Measurements from ENCODE around the gene IFNL1.
"Not testable (repeated sequence)": the region's sequence is repeated elsewhere in the genome, so short reads cannot be mapped to it uniquely, and the experiment has no call there.

Gene IFNL1

DNA sequence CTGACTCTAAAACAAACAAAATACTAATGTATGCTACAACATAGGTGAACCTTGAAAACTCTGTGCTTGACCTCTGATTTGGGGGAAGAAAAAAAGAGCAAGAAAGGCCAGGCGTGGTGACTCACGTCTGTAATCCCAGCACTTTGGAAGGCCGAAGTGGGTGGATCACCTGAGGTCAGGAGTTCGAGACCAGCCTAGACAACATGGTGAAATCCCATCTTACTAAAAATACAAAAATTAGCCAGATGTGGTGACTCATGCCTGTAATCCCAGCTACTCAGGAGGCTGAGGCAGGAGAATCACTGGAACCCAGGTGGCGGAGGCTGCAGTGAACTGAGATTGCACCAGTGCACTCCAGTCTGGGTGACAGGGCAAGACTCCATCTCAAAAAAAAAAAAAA lies 22.3 kb upstream of the IFNL1 start:
- peaks cover 10% of the 10 kb centered on the region; the same call in 1 of the 2 replicates for H3K27me3 ChIP-seq (ENCODE audit: insufficient read depth, low read length)
- not testable (repeated sequence) for H3K4me1 ChIP-seq (ENCODE audit: control insufficient read depth, insufficient read depth, low read length, unreplicated experiment); H3K4me3 ChIP-seq (ENCODE audit: low read depth, low read length); H3K36me3 ChIP-seq (ENCODE audit: insufficient read depth, low read length); H3K79me2 ChIP-seq (ENCODE audit: control insufficient read depth, insufficient read depth, low read length, unreplicated experiment); H3K27ac ChIP-seq (ENCODE audit: low read depth, low read length); H2AFZ ChIP-seq (ENCODE audit: low read length, unreplicated experiment)

DNA sequence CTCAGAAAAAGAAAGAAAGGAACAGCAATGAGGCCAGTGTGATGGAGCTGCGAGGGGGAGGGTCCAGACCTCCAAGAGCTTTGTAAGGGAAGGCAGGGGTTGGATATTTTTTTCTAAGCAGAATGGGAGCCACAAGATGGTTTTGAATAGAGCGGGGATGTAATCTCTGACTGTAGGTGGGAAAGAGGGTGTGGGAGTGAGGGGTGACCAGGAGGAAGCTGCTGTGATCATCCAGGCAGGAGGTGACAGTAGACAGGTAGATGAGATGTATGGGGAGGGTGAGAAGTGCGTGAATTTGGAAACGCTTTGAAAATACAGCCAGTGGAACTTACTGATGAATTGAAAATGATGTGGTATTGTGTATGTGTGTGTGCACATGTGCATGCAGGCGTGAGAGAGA lies 20.6 kb upstream of the IFNL1 start:
- Histone ChIP-seq H3K4me1 (ENCODE audit: control insufficient read depth, insufficient read depth, low read length, unreplicated experiment) (no peaks in the 10 kb centered on the region), H3K36me3 (ENCODE audit: insufficient read depth, low read length) (no peaks in the 10 kb centered on the region), H3K79me2 (ENCODE audit: control insufficient read depth, insufficient read depth, low read length, unreplicated experiment) (no peaks in the 10 kb centered on the region), H3K27me3 (ENCODE audit: insufficient read depth, low read length) (peaks cover 11% of the 10 kb centered on the region; the same call in 1 of the 2 replicates), H3K27ac (ENCODE audit: low read depth, low read length) (no peak overlapping the region), H3K4me3 (ENCODE audit: low read depth, low read length) (no peak overlapping the region), H2AFZ (ENCODE audit: low read length, unreplicated experiment) (no peak overlapping the region)

DNA sequence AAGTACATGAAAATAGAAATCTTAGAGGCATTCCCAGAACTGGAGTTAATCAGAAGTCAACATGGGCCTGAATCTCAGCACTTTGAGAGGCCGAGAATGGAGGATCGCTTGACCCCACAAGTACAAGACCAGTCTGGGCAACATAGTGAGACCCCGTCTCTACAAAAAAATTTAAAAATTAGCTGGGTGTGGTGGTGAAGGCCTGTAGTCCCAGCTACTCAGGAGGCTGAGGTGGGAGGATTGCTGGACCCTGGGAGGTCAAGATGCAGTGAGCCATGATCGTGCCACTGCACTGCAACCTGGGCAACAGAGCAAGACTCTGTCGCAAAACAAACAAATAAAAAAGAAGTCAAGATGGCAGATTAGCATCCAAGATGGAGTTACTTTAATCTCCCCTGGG lies 19.5 kb upstream of the IFNL1 start:
- no peaks in the 10 kb centered on the region for H3K79me2 ChIP-seq (ENCODE audit: control insufficient read depth, insufficient read depth, low read length, unreplicated experiment)
- H2AFZ ChIP-seq (ENCODE audit: low read length, unreplicated experiment), result no peak overlapping the region
- no peaks in the 10 kb centered on the region for H3K36me3 ChIP-seq (ENCODE audit: insufficient read depth, low read length)
- H3K27ac ChIP-seq (ENCODE audit: low read depth, low read length), result no peak overlapping the region
- H3K4me3 ChIP-seq (ENCODE audit: low read depth, low read length), result no peak overlapping the region
- H3K27me3 ChIP-seq (ENCODE audit: insufficient read depth, low read length), result peaks cover 3% of the 10 kb centered on the region; the same call in 1 of the 2 replicates
- no peaks in the 10 kb centered on the region for H3K4me1 ChIP-seq (ENCODE audit: control insufficient read depth, insufficient read depth, low read length, unreplicated experiment)

DNA sequence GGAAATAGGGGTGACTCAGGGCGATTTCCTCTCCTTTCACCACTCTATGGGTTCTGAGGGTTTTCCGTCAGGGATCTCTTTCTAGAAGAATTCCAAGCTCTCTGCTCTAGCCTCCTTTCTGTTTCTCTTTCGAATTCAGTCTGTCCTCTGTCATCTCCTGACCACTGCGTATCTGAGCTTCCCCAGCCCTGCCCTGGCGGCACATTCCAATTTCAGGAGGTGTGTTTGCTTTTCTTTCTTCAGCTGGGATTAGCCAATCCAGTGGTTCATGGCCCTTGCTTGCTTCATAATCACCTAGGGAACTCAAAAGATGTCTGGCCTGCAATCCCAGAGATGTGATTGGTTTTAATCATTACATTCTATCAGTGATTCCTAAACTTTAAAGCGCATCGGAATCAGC lies 18.6 kb upstream of the IFNL1 start:
- H3K4me3 ChIP-seq (ENCODE audit: low read depth, low read length), result no peak overlapping the region
- H2AFZ ChIP-seq (ENCODE audit: low read length, unreplicated experiment), result peak overlapping the region; percentile 10

DNA sequence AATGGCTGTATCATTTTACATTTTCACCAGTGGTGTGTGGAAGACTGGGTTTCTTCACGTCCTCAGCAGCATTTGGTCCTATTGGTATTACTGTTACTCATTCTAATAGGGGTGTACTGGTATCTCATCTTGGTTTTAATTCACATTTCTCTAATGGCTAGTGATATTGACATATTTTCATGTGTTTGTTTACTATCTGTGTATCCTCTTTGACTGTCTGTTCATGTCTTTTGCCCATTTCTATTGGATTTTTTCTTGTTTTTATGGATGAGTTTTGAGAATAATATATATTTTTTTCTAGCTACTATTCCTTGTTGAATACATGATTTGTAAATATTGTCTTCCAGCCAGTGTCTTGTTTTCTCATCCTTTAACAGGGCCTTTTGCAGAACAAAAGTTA lies 14.2 kb upstream of the IFNL1 start:
- Histone ChIP-seq H3K4me1 (ENCODE audit: control insufficient read depth, insufficient read depth, low read length, unreplicated experiment) (no peaks in the 10 kb centered on the region), H2AFZ (ENCODE audit: low read length, unreplicated experiment) (no peak overlapping the region), H3K79me2 (ENCODE audit: control insufficient read depth, insufficient read depth, low read length, unreplicated experiment) (no peaks in the 10 kb centered on the region), H3K27ac (ENCODE audit: low read depth, low read length) (no peak overlapping the region), H3K27me3 (ENCODE audit: insufficient read depth, low read length) (peaks cover 24% of the 10 kb centered on the region), H3K36me3 (ENCODE audit: insufficient read depth, low read length) (no peaks in the 10 kb centered on the region), H3K4me3 (ENCODE audit: low read depth, low read length) (no peak overlapping the region)

More for the DNA sequence above, 18.6 kb upstream of the IFNL1 start:
- H3K36me3 ChIP-seq (ENCODE audit: insufficient read depth, low read length), result no peaks in the 10 kb centered on the region
- no peak overlapping the region for H3K27ac ChIP-seq (ENCODE audit: low read depth, low read length)
- H3K4me1 ChIP-seq (ENCODE audit: control insufficient read depth, insufficient read depth, low read length, unreplicated experiment), result no peaks in the 10 kb centered on the region
- H3K79me2 ChIP-seq (ENCODE audit: control insufficient read depth, insufficient read depth, low read length, unreplicated experiment), result no peaks in the 10 kb centered on the region
- H3K27me3 ChIP-seq (ENCODE audit: insufficient read depth, low read length), result peaks cover 10% of the 10 kb centered on the region; the same call in 1 of the 2 replicates

DNA sequence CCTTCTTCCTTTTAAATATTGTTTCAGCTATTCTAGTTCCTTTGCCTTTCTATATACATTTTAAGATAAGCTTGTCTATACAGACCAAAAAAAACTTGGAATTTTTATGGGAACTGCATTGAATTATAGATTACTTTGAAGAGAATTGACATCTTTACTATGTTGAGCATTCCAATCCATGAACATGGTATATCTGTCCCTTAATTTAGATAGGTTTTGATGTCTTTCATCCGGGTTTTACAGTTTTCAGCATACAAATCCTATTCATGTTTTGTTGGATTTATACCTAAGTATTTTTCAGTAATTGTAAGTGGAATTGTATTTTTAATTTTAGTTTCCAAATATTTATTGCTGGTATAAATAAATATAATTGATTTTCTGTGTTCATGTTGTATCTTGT lies 12.2 kb upstream of the IFNL1 start:
- peaks cover 24% of the 10 kb centered on the region for H3K27me3 ChIP-seq (ENCODE audit: insufficient read depth, low read length)
- no peaks in the 10 kb centered on the region for H3K79me2 ChIP-seq (ENCODE audit: control insufficient read depth, insufficient read depth, low read length, unreplicated experiment)
- no peak overlapping the region for H3K27ac ChIP-seq (ENCODE audit: low read depth, low read length)
- H3K36me3 ChIP-seq (ENCODE audit: insufficient read depth, low read length), result no peaks in the 10 kb centered on the region
- H3K4me3 ChIP-seq (ENCODE audit: low read depth, low read length), result no peak overlapping the region
- no peaks in the 10 kb centered on the region for H3K4me1 ChIP-seq (ENCODE audit: control insufficient read depth, insufficient read depth, low read length, unreplicated experiment)
- no peak overlapping the region for H2AFZ ChIP-seq (ENCODE audit: low read length, unreplicated experiment)

DNA sequence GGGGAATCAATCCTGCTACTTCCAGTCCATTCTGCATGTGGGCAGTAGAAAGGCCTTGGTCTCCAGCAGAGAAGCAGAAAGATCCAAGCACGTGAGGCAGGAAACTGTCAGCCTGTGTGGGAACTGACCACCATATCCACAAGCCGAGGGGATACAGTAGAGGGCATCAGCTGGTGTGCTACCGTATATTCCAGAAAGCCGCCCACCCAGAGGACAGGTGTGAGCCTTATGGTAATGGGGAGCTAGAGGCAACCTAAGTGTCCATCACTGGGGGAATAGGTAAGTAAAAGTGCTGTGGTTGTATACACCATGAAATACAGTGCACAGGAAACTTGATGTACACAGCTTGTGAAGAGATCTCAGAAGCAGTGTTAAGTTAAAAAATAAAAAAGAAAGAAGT lies 2.8 kb upstream of the IFNL1 start:
- no peaks in the 10 kb centered on the region for H3K4me1 ChIP-seq (ENCODE audit: control insufficient read depth, insufficient read depth, low read length, unreplicated experiment)
- H2AFZ ChIP-seq (ENCODE audit: low read length, unreplicated experiment), result no peak overlapping the region
- no peaks in the 10 kb centered on the region for H3K79me2 ChIP-seq (ENCODE audit: control insufficient read depth, insufficient read depth, low read length, unreplicated experiment)
- no peak overlapping the region for H3K27ac ChIP-seq (ENCODE audit: low read depth, low read length)
- no peak overlapping the region for H3K4me3 ChIP-seq (ENCODE audit: low read depth, low read length)
- no peaks in the 10 kb centered on the region for H3K36me3 ChIP-seq (ENCODE audit: insufficient read depth, low read length)
- peaks cover 13% of the 10 kb centered on the region; the same call in 1 of the 2 replicates for H3K27me3 ChIP-seq (ENCODE audit: insufficient read depth, low read length)

DNA sequence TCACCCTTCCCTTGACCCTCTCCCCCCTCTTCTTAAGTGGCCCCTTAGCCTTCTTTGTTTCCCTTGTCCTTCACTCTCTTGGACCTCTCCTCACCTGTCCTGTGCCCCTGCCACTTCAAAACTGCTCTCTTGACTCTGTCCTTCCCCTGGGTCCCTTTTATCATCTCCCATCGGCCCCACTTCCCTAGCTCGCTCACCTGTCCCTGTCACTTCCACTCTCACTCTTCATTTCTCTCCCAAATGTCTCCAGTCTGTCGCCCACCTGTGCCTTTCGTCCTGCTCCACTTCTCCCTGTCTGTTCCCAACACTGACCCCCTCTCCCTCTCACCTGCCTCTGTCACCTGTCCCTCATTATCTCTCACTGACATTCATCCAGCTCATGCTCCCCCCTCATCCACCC lies 699 bp downstream of the IFNL1 start:
- 0 out of 2 replicates have a peak, but pooled peaks cover under 1% of the 10 kb centered on the region for H3K27me3 ChIP-seq (ENCODE audit: insufficient read depth, low read length)
- H3K79me2 ChIP-seq (ENCODE audit: control insufficient read depth, insufficient read depth, low read length, unreplicated experiment), result no peaks in the 10 kb centered on the region
- no peaks in the 10 kb centered on the region for H3K36me3 ChIP-seq (ENCODE audit: insufficient read depth, low read length)
- no peak overlapping the region for H2AFZ ChIP-seq (ENCODE audit: low read length, unreplicated experiment)
- H3K27ac ChIP-seq (ENCODE audit: low read depth, low read length), result no peak overlapping the region
- H3K4me1 ChIP-seq (ENCODE audit: control insufficient read depth, insufficient read depth, low read length, unreplicated experiment), result no peaks in the 10 kb centered on the region
- H3K4me3 ChIP-seq (ENCODE audit: low read depth, low read length), result no peak overlapping the region

DNA sequence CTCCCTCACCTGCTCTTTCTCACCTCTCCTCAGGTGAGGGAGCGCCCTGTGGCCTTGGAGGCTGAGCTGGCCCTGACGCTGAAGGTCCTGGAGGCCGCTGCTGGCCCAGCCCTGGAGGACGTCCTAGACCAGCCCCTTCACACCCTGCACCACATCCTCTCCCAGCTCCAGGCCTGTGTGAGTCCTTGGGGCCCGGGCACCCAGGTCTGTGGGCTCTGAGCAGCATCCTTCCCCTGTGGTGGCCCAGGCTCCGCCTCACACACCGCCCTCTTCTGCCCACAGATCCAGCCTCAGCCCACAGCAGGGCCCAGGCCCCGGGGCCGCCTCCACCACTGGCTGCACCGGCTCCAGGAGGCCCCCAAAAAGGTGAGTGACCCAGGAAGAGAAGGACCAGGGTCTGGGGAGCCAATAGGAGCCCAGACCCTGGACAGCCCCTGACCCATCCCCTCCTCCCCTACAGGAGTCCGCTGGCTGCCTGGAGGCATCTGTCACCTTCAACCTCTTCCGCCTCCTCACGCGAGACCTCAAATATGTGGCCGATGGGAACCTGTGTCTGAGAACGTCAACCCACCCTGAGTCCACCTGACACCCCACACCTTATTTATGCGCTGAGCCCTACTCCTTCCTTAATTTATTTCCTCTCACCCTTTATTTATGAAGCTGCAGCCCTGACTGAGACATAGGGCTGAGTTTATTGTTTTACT lies 1.9 kb downstream of the IFNL1 start:
- Histone ChIP-seq H2AFZ (ENCODE audit: low read length, unreplicated experiment) (no peak overlapping the region), H3K27ac (ENCODE audit: low read depth, low read length) (no peak overlapping the region), H3K79me2 (ENCODE audit: control insufficient read depth, insufficient read depth, low read length, unreplicated experiment) (no peaks in the 10 kb centered on the region), H3K4me1 (ENCODE audit: control insufficient read depth, insufficient read depth, low read length, unreplicated experiment) (no peaks in the 10 kb centered on the region), H3K27me3 (ENCODE audit: insufficient read depth, low read length) (peaks cover 3% of the 10 kb centered on the region; the same call in 1 of the 2 replicates), H3K36me3 (ENCODE audit: insufficient read depth, low read length) (no peaks in the 10 kb centered on the region), H3K4me3 (ENCODE audit: low read depth, low read length) (no peak overlapping the region)

DNA sequence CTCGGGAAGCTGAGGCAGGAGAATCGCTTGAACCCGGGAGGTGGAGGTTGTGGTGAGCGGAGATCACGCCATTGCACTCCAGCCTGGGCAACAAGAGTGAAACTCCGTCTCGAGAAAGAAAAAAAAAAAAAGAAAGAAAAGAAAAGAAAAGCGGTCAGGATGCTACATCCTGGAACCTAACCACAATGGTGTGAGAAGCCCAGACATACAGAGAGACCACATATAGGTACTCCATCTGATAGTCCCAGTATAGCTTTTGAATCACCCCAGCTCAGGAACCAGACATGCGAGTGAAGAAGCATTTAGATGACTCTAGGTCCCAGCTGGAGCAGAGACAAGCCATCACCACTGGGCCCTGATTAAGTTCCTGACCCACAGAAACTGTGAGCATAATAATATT lies 3.2 kb downstream of the IFNL1 start:
- no peak overlapping the region for H3K27ac ChIP-seq (ENCODE audit: low read depth, low read length)
- H3K4me1 ChIP-seq (ENCODE audit: control insufficient read depth, insufficient read depth, low read length, unreplicated experiment), result no peaks in the 10 kb centered on the region
- no peak overlapping the region for H2AFZ ChIP-seq (ENCODE audit: low read length, unreplicated experiment)
- peaks cover 8% of the 10 kb centered on the region for H3K27me3 ChIP-seq (ENCODE audit: insufficient read depth, low read length)
- no peak overlapping the region for H3K4me3 ChIP-seq (ENCODE audit: low read depth, low read length)
- H3K36me3 ChIP-seq (ENCODE audit: insufficient read depth, low read length), result no peaks in the 10 kb centered on the region
- H3K79me2 ChIP-seq (ENCODE audit: control insufficient read depth, insufficient read depth, low read length, unreplicated experiment), result no peaks in the 10 kb centered on the region

DNA sequence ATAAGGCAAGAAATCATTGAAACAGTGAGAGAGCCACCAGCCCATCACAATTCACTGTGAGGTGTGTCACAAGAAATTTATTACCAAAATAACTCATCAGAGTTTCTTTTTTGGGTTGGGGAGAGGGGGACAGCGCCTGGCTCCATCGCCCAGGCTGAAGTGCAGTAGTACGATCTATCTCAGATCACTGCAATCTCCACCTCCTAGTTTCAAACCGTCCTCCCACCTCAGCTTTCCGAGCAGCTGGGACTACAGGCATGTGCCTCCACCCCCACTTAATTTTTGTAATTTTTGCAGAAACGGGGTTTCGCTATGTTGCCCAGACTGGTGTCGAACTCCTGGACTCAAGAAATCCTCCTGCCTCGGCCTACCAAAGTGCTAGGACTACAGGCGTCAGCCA lies 3.6 kb downstream of the IFNL1 start:
- H3K27me3 ChIP-seq (ENCODE audit: insufficient read depth, low read length), result peaks cover 13% of the 10 kb centered on the region
- no peak overlapping the region for H3K4me3 ChIP-seq (ENCODE audit: low read depth, low read length)
- H3K4me1 ChIP-seq (ENCODE audit: control insufficient read depth, insufficient read depth, low read length, unreplicated experiment), result no peaks in the 10 kb centered on the region
- no peaks in the 10 kb centered on the region for H3K36me3 ChIP-seq (ENCODE audit: insufficient read depth, low read length)
- H3K79me2 ChIP-seq (ENCODE audit: control insufficient read depth, insufficient read depth, low read length, unreplicated experiment), result no peaks in the 10 kb centered on the region
- H2AFZ ChIP-seq (ENCODE audit: low read length, unreplicated experiment), result no peak overlapping the region
- H3K27ac ChIP-seq (ENCODE audit: low read depth, low read length), result no peak overlapping the region
